ENCODE data around the gene ZNF69. TPM values are rescaled to one million over a fixed set of nuclear protein-coding genes. Genes with fewer than 3 reads are reported as not detected.
"Not testable (repeated sequence)": the region's sequence is repeated elsewhere in the genome, so short reads cannot be mapped to it uniquely, and the experiment has no call there.

Gene ZNF69
- total RNA-seq, 1 donor from 2014 or later: 11.9 TPM

- Mint-ChIP-seq H3K27me3 (ENCODE audit: low read depth) (no peaks in the 10 kb centered on the region), H3K4me3 (ENCODE audit: unreplicated experiment) (no peak overlapping the region), H3K36me3 (ENCODE audit: low read depth) (no peaks in the 10 kb centered on the region), H3K4me1 (ENCODE audit: low read depth) (peaks cover 12% of the 10 kb centered on the region), H3K27ac (ENCODE audit: unreplicated experiment) (no peak overlapping the region), H3K9me3 (ENCODE audit: low read depth) (peaks cover 2% of the 10 kb centered on the region)
- no peak for TF ChIP-seq CTCF (IDR thresholded peaks at IDR 0.05)
- no peak for DNase-seq (ENCODE audit: low spot score)
These were observed 5.0 kb upstream of the ZNF69 start for GRCh38 chr19:11882606-11883005.

GRCh38 chr19:11887234-11887610 lies 360 bp upstream of the ZNF69 start:
- DNase-seq (ENCODE audit: low spot score): no peak
- H3K27ac Mint-ChIP-seq (ENCODE audit: unreplicated experiment): peak overlapping the region; percentile 96
- H3K4me1 Mint-ChIP-seq (ENCODE audit: low read depth): peaks cover 33% of the 10 kb centered on the region
- H3K27me3 Mint-ChIP-seq (ENCODE audit: low read depth): no peaks in the 10 kb centered on the region
- peak overlapping the region; percentile 96 for H3K4me3 Mint-ChIP-seq (ENCODE audit: unreplicated experiment)
- TF ChIP-seq CTCF (IDR thresholded peaks at IDR 0.05): no peak
- H3K9me3 Mint-ChIP-seq (ENCODE audit: low read depth): no peaks in the 10 kb centered on the region
- peaks cover 12% of the 10 kb centered on the region for H3K36me3 Mint-ChIP-seq (ENCODE audit: low read depth)

- H3K4me3 Mint-ChIP-seq (ENCODE audit: unreplicated experiment); DNase-seq (ENCODE audit: low spot score); H3K27me3 Mint-ChIP-seq (ENCODE audit: low read depth): not testable (repeated sequence)
- H3K27ac Mint-ChIP-seq (ENCODE audit: unreplicated experiment): peak overlapping the region; percentile 4
- peaks cover 29% of the 10 kb centered on the region for H3K36me3 Mint-ChIP-seq (ENCODE audit: low read depth)
- peaks cover 33% of the 10 kb centered on the region for H3K4me1 Mint-ChIP-seq (ENCODE audit: low read depth)
- H3K9me3 Mint-ChIP-seq (ENCODE audit: low read depth): peaks cover 15% of the 10 kb centered on the region
These were observed 2.3 kb downstream of the ZNF69 start for GRCh38 chr19:11889901-11890300.

- DNase-seq (ENCODE audit: low spot score): no peak
- Mint-ChIP-seq H3K27me3 (ENCODE audit: low read depth) (no peaks in the 10 kb centered on the region), H3K4me3 (ENCODE audit: unreplicated experiment) (no peak overlapping the region), H3K4me1 (ENCODE audit: low read depth) (peaks cover 33% of the 10 kb centered on the region), H3K36me3 (ENCODE audit: low read depth) (peaks cover 36% of the 10 kb centered on the region), H3K27ac (ENCODE audit: unreplicated experiment) (no peak overlapping the region), H3K9me3 (ENCODE audit: low read depth) (peaks cover 21% of the 10 kb centered on the region)
- TF ChIP-seq CTCF (IDR thresholded peaks at IDR 0.05): no peak
These were observed 3.1 kb downstream of the ZNF69 start for GRCh38 chr19:11890634-11891033.

GRCh38 chr19:11894851-11895250 lies 7.3 kb downstream of the ZNF69 start:
- Mint-ChIP-seq H3K9me3 (ENCODE audit: low read depth) (peaks cover 38% of the 10 kb centered on the region), H3K36me3 (ENCODE audit: low read depth) (peaks cover 52% of the 10 kb centered on the region), H3K27me3 (ENCODE audit: low read depth) (no peaks in the 10 kb centered on the region), H3K4me3 (ENCODE audit: unreplicated experiment) (no peak overlapping the region), H3K27ac (ENCODE audit: unreplicated experiment) (no peak overlapping the region), H3K4me1 (ENCODE audit: low read depth) (peaks cover 7% of the 10 kb centered on the region)
- DNase-seq (ENCODE audit: low spot score): no peak
- TF ChIP-seq CTCF (IDR thresholded peaks at IDR 0.05): no peak

GRCh38 chr19:11902228-11902627 lies 14.6 kb downstream of the ZNF69 start:
- H3K4me3 Mint-ChIP-seq (ENCODE audit: unreplicated experiment): no peak overlapping the region
- DNase-seq (ENCODE audit: low spot score): no peak
- no peaks in the 10 kb centered on the region for H3K27me3 Mint-ChIP-seq (ENCODE audit: low read depth)
- peaks cover 70% of the 10 kb centered on the region for H3K36me3 Mint-ChIP-seq (ENCODE audit: low read depth)
- H3K9me3 Mint-ChIP-seq (ENCODE audit: low read depth): peaks cover 67% of the 10 kb centered on the region
- no peak for TF ChIP-seq CTCF (IDR thresholded peaks at IDR 0.05)
- H3K27ac Mint-ChIP-seq (ENCODE audit: unreplicated experiment): no peak overlapping the region
- no peaks in the 10 kb centered on the region for H3K4me1 Mint-ChIP-seq (ENCODE audit: low read depth)
